GM20000 (cell line): ENCODE data around the gene PLEKHA5.

Experiments used
- DNase-seq: peaks from one replicate; pipeline ENCODE4 v3.0.0; 2012; ENCODE audit warnings: low spot score
- TF ChIP-seq, protein P1 (sequence below): IDR thresholded peaks from 2 replicates; pipeline ENCODE4 v1.5.1; 2012; ENCODE audit warnings: mild to moderate bottlenecking, control low read depth; ENCODE audit errors: extremely low read depth, missing control alignments

PLEKHA5 gene

DNA sequence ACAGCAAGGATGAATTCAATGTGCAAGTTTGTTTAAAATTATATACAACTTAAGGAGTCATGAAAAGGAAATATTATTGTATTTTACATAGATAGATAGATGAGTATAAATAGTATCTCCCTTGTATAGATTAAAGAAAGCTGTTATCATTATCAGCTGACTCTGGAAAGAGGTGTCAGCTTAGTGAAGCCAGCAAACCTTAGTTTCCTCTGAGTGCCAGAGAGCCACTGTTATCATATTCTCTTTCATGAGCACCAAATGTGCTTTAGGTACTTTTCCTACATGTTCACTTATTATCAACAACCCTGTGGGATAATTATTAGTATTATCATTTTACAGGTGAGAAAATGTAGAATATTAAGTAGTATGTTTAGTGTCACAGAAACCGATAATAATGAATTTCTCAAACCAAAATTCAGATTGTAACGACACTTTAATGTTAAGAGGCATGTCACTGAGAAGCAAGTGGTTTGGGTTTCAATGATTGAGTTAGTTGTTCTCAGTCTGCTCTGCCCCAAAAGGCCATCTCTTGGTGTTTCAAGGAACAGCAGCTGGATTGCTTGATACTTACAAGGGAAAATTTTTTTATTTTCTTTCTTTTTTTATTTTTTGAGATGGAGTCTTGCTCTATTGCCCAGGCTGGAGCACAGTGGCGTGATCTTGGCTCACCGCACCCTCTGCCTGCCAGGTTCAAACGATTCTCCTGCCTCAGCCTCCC lies 53.7 kb downstream of the PLEKHA5 start:
- no peak for DNase-seq
- TF ChIP-seq, protein P1, sequence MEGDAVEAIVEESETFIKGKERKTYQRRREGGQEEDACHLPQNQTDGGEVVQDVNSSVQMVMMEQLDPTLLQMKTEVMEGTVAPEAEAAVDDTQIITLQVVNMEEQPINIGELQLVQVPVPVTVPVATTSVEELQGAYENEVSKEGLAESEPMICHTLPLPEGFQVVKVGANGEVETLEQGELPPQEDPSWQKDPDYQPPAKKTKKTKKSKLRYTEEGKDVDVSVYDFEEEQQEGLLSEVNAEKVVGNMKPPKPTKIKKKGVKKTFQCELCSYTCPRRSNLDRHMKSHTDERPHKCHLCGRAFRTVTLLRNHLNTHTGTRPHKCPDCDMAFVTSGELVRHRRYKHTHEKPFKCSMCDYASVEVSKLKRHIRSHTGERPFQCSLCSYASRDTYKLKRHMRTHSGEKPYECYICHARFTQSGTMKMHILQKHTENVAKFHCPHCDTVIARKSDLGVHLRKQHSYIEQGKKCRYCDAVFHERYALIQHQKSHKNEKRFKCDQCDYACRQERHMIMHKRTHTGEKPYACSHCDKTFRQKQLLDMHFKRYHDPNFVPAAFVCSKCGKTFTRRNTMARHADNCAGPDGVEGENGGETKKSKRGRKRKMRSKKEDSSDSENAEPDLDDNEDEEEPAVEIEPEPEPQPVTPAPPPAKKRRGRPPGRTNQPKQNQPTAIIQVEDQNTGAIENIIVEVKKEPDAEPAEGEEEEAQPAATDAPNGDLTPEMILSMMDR: no peak

DNA sequence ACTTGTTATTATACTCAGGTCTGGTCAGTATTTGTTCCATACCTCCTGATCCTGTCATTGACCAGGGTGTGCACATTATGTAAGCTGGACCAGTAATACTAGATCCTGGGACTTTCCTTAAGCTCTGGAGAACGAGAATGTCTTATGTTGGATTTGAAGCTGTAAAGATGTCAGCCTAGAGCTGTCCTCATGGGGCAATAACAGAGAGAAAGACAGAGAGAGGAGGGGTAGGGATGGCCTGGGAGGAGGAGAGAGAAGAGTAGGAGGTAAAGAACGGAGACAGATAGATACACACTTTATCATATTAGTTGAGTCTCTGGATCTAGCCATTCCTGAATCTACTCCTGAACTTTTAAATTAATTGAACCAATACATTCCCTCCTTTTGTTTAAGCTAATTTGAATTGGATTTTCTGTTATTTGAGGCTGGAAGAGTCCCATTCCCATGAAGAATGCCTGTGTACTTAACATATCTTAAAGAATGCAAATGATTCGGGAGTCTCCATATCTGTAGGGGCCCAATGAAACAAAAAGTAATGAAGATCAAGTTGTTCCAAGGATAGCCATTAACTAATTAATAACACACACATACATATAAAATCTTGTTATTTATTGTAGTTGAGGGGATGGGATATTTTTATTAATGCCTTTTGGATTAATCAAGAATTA lies 55.9 kb downstream of the PLEKHA5 start:
- TF ChIP-seq, protein P1: no peak
- DNase-seq: no peak

DNA sequence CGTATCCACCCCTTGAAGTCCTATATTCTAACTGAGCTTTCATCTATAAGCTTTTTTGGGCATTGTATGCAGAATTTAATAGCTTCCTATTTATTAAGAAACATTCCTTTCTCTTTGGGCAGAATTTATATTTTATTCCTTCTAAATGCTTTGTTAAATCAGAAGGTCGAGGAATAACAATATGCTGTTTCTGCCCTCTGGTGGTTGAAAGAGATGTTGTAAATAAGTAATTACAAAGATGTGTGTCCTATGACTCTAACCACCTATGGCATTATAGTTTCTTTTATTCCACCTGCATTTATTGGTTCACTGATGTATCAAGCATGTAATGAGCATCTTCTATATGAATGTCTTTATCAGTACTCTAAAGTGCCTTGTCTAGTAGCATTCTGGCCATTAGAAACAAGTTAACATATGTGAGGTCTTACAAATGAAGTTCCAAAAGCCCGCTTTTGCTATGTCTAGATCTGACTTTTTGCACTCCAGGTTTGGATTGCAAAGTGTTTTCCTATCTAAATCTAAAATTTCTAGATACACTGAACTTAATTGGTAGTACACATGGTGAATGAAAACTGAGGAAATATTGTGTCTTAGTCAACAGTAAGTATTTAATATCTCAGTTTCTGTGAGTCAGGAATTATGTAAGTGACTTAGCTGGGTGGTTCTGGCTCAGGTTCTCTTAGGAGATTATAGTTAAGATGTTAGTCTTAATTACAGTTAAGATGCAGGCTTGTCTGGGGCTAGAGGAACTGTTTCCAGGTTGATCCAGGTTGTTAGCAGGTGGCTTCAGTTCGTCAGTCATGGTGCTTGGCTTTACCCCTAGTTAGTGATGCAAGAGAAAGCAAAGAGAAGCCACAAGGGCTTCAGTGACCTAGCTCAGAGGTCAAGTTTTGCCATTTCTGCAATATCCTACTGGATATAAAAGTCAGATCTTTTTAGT lies 57.5 kb downstream of the PLEKHA5 start:
- DNase-seq: peak; percentile 23
- TF ChIP-seq, protein P1: no peak

- DNase-seq: no peak
- TF ChIP-seq, protein P1: no peak
These were observed 60.0 kb downstream of the PLEKHA5 start for GRCh38 chr12:19189522-19189921.

DNA sequence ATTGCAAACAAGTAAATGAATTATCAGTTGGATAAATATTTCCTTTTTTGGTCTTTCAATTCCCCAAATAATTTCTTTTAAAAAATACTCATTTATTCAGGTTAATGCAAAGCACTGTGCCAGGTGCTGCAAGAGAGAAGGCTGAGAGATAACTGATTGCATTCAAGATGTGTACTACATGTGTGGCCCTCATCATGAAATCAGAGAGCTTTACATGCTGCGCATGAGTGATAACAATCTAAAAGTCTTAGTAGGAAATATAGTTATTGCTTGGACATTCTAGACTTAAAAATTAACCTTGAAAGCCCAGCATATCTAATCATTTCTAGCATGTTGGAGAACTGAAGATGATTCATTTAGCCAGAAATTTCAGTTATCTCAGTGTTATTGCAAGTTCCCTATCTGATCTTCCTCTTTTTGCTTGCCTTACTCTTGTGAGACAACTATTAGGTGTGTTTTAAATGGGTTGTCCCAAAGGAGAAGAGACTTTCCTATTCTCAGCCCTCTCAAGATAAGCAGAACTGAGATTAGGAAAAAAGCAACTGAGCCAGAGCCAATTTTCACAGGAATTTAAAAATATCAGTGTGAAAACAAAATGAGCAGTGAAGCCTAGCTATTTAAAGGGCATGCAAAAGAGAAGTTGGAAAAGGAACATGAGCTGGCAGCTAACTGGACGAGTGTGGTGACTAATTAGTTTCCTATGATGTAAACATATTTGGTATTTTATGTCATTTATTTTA lies 60.9 kb downstream of the PLEKHA5 start:
- DNase-seq: no peak
- TF ChIP-seq, protein P1: no peak

DNA sequence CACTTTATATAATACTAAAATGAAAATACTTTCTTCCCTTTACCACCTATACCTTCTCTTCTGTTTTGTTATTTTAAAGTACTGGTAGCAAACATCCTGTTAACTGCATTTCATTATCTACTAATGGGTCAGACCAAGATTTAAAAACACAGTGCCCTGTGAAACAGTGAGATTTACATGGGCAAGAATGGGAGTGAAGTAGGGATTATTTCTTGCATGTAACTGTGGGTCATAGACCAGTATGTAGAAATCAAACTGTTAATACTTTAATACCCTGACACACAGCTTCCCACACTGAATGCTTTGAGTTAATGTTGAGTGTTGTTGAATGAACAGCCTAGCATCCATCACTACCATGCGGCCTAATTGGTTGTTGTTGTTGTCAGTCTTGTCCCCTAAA lies 61.6 kb downstream of the PLEKHA5 start:
- TF ChIP-seq, protein P1: no peak

More for the DNA sequence above, 61.6 kb downstream of the PLEKHA5 start:
- DNase-seq: no peak
